Islet precursor cell (in vitro differentiated cells): ENCODE data around the gene DLX4.

Experiments used
- DNase-seq: peaks from one replicate; pipeline ENCODE4 v3.0.0-alpha.2; 2018

DLX4 gene

GRCh38 chr17:49949634-49950033 lies 19.4 kb upstream of the DLX4 start:
- no peak for DNase-seq

DNA sequence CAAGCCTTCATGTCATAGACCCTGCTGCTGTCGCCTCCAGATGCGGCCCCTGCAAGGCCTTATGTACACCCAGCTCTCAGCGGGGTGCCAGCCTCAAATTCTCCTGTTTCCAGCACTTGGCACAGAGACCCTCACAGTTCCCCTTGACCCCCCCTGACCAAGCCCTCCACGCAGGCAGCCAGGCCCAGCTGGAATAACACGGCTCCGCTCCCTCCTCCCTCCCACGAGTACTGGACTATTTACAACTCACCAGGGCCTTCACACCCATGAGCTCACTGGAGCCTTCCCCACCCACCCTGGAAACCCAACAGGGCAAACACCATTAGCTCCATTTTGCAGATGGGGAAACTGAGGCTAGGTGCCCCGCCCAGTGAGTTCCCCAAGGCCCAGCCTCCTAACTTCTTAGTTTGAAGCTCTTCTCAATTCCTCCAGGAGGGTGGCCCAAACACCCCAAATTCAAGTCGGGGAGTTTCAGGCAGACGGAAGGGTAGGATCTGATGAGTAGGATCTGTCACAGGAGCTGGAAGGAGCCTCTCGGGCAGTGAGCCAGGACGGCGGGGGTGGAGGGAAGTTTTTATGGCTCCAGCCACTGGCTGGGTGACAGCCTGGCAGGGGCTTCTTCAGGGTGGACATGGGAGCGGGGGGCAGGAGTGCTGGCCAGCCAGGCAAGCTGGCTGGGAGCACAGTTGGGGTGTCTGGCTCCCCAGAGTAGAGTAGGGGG lies 17.5 kb upstream of the DLX4 start:
- no peak for DNase-seq

- peak; percentile 97 for DNase-seq
Measured at GRCh38 chr17:49952209-49952911, 16.6 kb upstream of the DLX4 start.

- peak; percentile 83 for DNase-seq
Measured at GRCh38 chr17:49952912-49953497, 16.0 kb upstream of the DLX4 start.

DNA sequence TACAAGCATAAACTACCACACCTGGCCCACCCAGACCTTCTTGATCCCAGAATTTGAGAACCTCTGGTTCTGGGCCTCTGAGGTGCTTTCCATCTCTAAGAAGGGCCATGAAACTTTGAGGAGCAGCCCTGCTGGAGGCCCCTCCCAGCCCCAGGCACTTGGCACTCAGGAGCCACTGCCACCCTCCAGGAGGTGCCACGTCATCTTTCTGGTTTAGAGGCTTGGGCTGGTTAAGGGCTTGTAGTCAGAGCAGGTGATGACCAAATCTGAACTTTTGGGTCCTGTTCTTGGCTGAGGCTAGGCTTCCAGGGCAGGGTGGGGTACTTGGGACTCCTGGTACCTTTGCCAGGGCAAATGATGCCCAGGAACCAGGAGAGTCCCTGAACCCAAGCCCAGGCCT lies 13.8 kb upstream of the DLX4 start:
- DNase-seq: no peak

- no peak for DNase-seq
Measured at GRCh38 chr17:49956780-49957179, 12.2 kb upstream of the DLX4 start.

- no peak for DNase-seq
Measured at GRCh38 chr17:49957350-49957749, 11.6 kb upstream of the DLX4 start.

DNA sequence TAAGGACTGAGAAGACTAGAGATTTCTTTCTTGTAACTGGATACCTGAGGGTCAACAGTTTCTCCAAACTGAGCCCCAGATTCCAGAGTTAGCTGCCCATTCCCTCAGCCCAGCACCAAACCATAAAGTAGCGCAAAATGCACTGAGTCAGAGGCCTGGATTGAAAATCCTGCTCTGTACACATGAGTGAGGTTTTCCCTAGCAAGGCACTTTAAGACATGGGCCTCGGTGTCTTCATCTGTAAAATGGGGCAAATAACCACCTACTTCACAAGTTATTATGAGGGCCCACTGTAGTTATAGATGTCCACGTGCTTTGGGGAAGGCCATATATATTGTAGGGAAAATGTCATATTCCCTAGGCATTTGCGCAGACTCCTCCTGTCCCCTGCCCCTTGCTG lies 10.3 kb upstream of the DLX4 start:
- DNase-seq: no peak

GRCh38 chr17:49959183-49959935 lies 9.6 kb upstream of the DLX4 start:
- peak; percentile 86 for DNase-seq

GRCh38 chr17:49962599-49963308 lies 6.2 kb upstream of the DLX4 start:
- no peak for DNase-seq

DNA sequence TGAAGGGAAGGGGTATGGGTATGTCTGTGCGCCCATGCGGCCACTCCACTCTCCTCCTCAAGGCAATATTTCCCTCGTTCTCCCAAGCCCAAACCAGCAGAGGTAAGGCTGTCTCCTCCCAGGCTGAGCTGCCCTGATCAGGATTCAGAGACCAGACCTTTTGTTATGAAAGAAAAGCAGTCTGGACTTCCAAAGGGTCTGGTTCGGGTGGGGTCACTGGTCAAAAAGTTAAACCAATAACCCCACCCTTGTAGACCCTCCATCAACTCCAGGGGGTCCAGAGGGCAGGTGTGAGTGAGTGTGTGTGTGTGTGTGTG lies 5.7 kb upstream of the DLX4 start:
- no peak for DNase-seq

DNA sequence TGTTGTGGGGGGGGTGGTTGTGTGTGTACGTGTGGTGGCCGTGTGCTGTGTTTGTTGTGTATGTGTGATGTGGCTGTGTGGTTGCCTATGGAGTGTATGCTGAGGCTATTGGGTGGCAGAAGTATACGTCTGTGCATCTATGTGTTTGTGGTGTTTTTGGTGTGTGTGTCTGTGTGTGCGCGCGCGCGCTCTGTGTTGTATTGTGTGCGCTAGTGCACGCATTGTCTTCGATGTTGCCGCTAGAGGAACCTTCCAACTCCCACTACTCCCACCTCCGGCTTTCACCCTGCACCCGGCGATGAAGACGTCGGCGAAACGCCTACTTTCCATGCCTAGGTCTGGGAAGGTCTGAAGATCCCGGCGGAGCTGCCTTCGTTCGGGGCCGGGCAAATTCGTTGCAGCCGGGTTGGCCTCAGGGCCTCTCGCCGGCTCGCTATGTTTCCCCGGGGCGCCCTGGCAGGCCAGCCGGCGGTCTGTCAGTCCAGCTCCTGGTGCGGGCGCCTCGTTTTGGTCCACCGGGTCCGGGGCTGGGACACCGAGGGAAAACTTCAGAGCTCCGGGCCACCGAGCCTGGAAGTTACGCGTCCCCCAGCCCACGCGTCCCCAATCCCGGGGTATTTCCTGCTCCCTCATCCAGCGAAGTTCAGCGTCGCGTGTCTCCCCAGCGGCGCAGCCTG lies 5.2 kb upstream of the DLX4 start:
- DNase-seq: peak; percentile 74

- no peak for DNase-seq
Measured at GRCh38 chr17:49964303-49964768, 4.7 kb upstream of the DLX4 start.

GRCh38 chr17:49964769-49965523 lies 4.0 kb upstream of the DLX4 start:
- no peak for DNase-seq

DNA sequence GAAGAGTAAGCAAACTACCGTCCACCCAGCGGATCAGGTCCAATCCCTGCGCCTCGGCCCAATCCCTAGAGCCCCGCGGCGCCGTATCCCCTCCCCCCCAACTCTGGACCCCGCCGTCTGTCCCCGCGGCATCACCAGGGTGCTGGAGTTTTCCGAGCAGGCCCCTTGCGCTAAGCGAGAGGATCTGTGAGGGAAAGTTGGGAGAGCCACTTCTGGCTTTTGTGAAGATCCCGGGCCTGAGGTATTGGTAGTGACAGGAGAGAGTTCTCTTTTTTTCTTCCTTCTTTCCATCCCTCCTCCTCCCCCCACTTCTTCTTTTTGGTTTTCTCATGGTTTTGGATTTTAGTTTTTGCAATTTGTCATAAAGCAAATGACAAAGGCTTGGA lies 3.5 kb upstream of the DLX4 start:
- no peak for DNase-seq

DNA sequence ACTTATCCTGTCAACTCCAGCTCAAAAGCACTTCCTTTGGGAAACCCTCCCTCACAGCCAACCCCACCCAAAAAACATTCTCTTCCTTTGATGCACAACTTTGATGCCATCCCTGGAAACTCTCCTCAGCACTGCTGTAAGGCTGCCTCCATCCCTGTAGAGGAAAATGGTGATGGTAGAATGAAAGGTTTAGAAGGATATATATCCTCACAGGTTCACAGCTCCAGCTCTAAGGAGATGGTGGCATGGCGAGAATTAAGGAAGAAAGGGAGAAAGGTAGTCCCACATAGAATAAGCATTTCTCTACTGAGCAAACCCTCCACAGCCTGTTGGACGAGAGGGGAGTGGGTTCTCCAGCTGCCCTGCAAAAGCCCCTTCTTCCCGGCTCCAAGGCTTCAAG lies 2.2 kb upstream of the DLX4 start:
- no peak for DNase-seq

DNA sequence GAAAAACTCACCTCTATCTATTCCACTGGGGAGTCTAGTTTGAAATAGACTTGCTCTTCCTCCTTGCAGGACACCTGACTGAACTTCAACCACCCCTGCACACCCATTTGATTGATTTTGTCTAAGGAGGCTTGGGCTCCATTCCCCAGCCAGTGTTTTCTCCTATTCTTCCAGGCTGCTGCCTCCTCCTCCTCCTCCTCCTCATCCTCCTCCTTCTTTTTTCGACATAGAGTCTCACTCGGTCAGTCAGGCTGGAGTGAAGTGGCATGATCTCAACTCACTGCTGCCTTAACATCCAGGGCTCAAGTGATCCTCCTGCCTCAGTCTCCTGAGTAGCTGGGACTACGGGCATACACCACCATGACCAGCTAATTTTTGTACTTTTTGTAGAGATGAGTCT lies 1.8 kb upstream of the DLX4 start:
- no peak for DNase-seq

GRCh38 chr17:49967621-49968404 lies 1.2 kb upstream of the DLX4 start:
- DNase-seq: no peak

- DNase-seq: peak; percentile 95
Measured at GRCh38 chr17:49968405-49969133, 421 bp upstream of the DLX4 start.

DNA sequence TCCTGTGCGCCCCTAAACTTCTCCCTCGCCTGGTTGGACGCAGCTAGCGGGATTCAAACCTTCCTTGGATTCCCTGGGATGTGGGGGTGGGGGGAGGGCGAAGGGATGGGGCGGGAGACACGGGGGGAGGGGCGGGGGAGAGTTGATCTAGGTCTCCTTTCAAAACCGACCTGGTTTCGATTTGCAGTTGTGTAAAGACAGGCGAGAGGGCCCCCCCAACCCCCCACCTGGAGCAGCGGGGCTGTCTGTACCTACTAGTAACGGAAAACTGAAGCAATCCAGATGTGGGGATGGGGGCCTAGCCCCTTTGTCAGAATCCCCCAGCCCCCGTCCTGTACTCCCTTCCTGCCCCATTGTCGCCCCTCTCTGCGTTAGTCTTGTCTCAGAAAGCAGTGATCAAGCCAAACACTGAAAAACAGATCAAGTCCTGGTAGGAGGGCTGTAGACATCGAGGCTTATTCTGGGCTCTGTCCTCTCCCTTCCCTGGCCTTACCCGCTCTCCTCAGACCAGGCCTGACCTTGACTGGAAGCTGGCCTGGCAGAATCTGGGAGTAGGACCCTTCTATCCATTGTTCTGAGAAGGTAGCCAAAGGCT lies 902 bp downstream of the DLX4 start:
- DNase-seq: no peak
